Measurements from ENCODE around the gene FBXW7.

DNA sequence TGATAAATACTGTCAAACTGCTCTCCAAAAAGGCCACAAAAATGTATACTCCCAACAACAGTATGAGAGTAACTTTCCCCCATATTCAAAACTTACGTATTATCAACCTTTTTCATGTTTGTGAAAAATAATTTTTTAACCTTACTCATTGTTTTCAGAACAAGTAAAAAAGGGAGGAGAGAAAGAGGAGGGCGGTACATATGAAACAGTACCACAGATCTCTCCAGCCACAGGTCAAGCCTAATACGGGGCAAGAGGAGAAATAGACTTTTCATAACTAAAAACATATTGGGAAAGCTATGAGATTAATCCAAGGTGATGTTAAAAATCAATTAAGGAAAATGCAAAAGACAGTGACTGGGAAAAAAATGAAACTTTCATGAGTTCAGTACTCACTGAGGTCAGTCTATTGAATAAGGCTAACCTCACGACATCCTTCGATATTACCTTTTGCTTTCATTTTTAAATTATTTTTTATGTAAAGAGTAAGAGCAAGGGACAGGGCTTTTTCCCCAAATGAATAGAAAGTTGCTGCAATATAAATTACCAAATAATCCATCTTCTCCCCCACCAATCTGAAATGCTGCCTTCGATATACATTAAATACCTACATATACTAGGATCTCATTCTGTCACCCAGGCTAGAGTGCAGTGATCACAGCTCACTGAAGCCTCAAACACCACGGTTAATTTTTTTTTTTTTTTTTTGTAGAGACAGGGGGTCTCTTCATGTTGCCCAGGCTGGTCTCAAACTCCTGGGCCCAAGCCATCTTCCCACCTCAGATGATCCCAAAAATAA is 25.3 kb downstream of the FBXW7 start:
- TF ChIP-seq, protein P1, sequence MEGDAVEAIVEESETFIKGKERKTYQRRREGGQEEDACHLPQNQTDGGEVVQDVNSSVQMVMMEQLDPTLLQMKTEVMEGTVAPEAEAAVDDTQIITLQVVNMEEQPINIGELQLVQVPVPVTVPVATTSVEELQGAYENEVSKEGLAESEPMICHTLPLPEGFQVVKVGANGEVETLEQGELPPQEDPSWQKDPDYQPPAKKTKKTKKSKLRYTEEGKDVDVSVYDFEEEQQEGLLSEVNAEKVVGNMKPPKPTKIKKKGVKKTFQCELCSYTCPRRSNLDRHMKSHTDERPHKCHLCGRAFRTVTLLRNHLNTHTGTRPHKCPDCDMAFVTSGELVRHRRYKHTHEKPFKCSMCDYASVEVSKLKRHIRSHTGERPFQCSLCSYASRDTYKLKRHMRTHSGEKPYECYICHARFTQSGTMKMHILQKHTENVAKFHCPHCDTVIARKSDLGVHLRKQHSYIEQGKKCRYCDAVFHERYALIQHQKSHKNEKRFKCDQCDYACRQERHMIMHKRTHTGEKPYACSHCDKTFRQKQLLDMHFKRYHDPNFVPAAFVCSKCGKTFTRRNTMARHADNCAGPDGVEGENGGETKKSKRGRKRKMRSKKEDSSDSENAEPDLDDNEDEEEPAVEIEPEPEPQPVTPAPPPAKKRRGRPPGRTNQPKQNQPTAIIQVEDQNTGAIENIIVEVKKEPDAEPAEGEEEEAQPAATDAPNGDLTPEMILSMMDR (conservative IDR thresholded peaks at IDR 0.05; ENCODE audit: low read depth, low read length) = no peak
- TF ChIP-seq EZH2 (IDR thresholded peaks at IDR 0.05; ENCODE audit: borderline replicate concordance, low read depth, low read length, poor library complexity, severe bottlenecking) = no peak
